Smooth muscle cell (in vitro differentiated cells): Measurements from ENCODE around the gene GLA. TPM values are rescaled to one million over a fixed set of nuclear protein-coding genes. Genes with fewer than 3 reads are reported as not detected.
A peak's percentile ranks its signal among the peaks of the same experiment; 100 is the strongest.

ENCODE experiments used
- DNase-seq: peaks from one replicate; lab custom pipeline; 2025; ENCODE audit not compliant: unreplicated experiment; lab: John Stamatoyannopoulos, UW
- H2AFZ ChIP-seq: fragments of 200-600 bp; sonication (generic); 2 replicates; pipeline ENCODE4 v1.6.0; 2016; ENCODE audit warnings: antibody characterized with exemption, low read depth, mild to moderate bottlenecking
- H3F3A ChIP-seq: fragments of 200-600 bp; sonication (generic); 2 replicates; pipeline ENCODE4 v1.6.0; 2017; ENCODE audit warnings: antibody characterized with exemption, low read depth
- H3K27ac ChIP-seq: fragments of 200-600 bp; sonication (generic); 2 replicates; pipeline ENCODE4 v1.5.1; 2016; ENCODE audit warnings: low read depth, mild to moderate bottlenecking
- H3K27me3 ChIP-seq: fragments of 200-600 bp; sonication (generic); 2 replicates; pipeline ENCODE4 v1.6.1; 2016; ENCODE audit warnings: low read depth, mild to moderate bottlenecking
- H3K36me3 ChIP-seq: fragments of 200-600 bp; sonication (generic); 2 replicates; pipeline ENCODE4 v1.5.1; 2016; ENCODE audit warnings: low read depth
- H3K4me1 ChIP-seq: fragments of 200-600 bp; sonication (generic); 2 replicates; pipeline ENCODE4 v1.5.1; 2016; ENCODE audit warnings: low read depth
- H3K4me2 ChIP-seq: fragments of 200-600 bp; sonication (generic); 2 replicates; pipeline ENCODE4 v1.6.0; 2016; ENCODE audit warnings: mild to moderate bottlenecking
- H3K4me3 ChIP-seq: fragments of 200-600 bp; sonication (generic); 2 replicates; pipeline ENCODE4 v1.5.1; 2016; ENCODE audit warnings: mild to moderate bottlenecking
- H3K79me2 ChIP-seq: fragments of 200-600 bp; sonication (generic); 2 replicates; pipeline ENCODE4 v1.6.0; 2016; ENCODE audit warnings: low read depth, mild to moderate bottlenecking
- H3K9ac ChIP-seq: fragments of 200-600 bp; sonication (generic); 2 replicates; pipeline ENCODE4 v1.6.0; 2016; ENCODE audit warnings: low read depth
- H3K9me3 ChIP-seq: fragments of 200-600 bp; sonication (generic); replicated peaks from 2 replicates; pipeline ENCODE4 v1.5.1; 2016; ENCODE audit warnings: low read depth
- H4K20me1 ChIP-seq: fragments of 200-600 bp; sonication (generic); 2 replicates; pipeline ENCODE4 v1.6.0; 2016; ENCODE audit warnings: low read depth
- WGBS: methylation state at CpG from one replicate; pipeline ENCODE4 v1.1.7; 2016; ENCODE audit warnings: low lambda C conversion rate; 5-methylcytosine and 5-hydroxymethylcytosine counted together
- polyA plus RNA-seq: library from polyadenylated mRNA; unstranded; fragments of >200 nt; fragmentation: Nextera tagmentation; extraction: Ambion mirVana; gene quantifications from 2 replicates; pipeline ENCODE4 v1.2.1, GENCODE V29; 2016
- total RNA-seq: library from RNA; depleted of rRNA; stranded (reverse); fragments of >200 nt; gene quantifications from 2 replicates; pipeline ENCODE4 v1.2.3, GENCODE V29; 2014
- TF ChIP-seq, protein P1 (sequence below): fragments of 200-600 bp; sonication (generic); IDR thresholded peaks from 2 replicates; pipeline ENCODE4 v1.5.1; 2017; ENCODE audit warnings: borderline replicate concordance, mild to moderate bottlenecking, antibody characterized with exemption; ENCODE audit not compliant: insufficient read depth, poor library complexity, severe bottlenecking

GLA gene
- total and polyA plus RNA-seq, 2 experiments from 2014 or later, result 41.2 to 46.9 TPM

DNA sequence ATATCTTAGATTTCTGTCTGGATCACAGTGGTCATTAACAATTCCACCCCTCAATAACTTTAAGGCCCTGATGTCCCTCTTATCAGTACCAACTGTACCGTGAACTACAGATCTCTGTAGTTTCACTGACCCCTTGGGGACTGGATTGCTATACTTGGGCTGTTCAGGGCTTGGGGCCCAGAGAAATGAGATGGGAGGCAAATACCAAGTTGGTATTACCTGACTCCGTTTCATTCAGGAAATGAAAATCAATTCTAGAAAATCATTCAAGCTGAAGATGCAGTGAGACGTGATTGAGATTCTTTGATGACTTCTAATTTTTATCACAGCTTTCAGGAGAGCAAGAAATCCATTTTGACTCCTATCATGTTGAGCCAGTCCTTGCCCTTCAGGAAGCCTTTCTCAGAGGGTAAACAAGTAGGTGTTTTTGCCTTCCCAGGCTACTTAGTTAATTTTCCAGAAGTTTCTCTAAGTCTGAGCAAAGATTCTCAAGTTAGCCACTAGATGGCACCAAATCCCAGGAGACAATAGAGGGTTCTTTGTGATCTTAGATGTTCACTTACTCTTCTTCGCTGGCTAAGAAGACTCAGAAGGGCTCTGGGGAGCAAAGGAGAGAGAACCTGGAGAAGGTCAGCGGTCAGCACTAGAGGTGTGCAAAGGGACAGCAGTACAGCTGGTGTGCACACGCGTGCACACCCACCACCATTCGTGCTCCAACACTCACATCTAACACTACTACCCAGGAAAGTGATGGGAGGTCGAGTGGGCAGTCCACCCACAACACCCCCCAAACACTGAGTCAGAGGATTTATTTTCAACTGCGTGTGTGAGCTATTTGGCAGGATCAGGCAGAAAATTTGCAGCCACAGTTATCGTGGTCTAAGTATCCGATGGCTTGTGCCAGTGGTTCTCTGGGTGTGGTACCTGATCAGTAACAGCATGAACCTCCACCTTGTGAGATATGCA lies 7.7 kb upstream of the GLA start:
- Histone ChIP-seq H3K4me3 (no peak overlapping the region), H4K20me1 (peaks cover 13% of the 10 kb centered on the region), H3K27ac (peak overlapping the region; percentile 18), H3K9me3 (peaks cover 3% of the 10 kb centered on the region), H3F3A (no peaks in the 10 kb centered on the region), H3K4me2 (peak overlapping the region; percentile 72), H3K79me2 (peaks cover 17% of the 10 kb centered on the region), H3K27me3 (no peaks in the 10 kb centered on the region), H2AFZ (no peak overlapping the region), H3K36me3 (no peaks in the 10 kb centered on the region), H3K4me1 (peaks cover 16% of the 10 kb centered on the region), H3K9ac (no peak overlapping the region)
- TF ChIP-seq, protein P1, sequence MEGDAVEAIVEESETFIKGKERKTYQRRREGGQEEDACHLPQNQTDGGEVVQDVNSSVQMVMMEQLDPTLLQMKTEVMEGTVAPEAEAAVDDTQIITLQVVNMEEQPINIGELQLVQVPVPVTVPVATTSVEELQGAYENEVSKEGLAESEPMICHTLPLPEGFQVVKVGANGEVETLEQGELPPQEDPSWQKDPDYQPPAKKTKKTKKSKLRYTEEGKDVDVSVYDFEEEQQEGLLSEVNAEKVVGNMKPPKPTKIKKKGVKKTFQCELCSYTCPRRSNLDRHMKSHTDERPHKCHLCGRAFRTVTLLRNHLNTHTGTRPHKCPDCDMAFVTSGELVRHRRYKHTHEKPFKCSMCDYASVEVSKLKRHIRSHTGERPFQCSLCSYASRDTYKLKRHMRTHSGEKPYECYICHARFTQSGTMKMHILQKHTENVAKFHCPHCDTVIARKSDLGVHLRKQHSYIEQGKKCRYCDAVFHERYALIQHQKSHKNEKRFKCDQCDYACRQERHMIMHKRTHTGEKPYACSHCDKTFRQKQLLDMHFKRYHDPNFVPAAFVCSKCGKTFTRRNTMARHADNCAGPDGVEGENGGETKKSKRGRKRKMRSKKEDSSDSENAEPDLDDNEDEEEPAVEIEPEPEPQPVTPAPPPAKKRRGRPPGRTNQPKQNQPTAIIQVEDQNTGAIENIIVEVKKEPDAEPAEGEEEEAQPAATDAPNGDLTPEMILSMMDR, result peak; percentile 77
- peak; percentile 0 for DNase-seq
- WGBS, result 51% methylated on average over 12 of the region's 12 CpGs

DNA sequence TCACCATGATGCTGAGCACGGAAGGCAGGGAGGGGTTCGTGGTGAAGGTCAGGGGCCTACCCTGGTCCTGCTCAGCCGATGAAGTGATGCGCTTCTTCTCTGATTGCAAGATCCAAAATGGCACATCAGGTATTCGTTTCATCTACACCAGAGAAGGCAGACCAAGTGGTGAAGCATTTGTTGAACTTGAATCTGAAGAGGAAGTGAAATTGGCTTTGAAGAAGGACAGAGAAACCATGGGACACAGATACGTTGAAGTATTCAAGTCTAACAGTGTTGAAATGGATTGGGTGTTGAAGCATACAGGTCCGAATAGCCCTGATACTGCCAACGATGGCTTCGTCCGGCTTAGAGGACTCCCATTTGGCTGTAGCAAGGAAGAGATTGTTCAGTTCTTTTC lies 4.3 kb upstream of the GLA start:
- H3K4me2 ChIP-seq, result no peak overlapping the region
- TF ChIP-seq, protein P1, result no peak
- peaks cover 18% of the 10 kb centered on the region for H4K20me1 ChIP-seq
- H3K4me1 ChIP-seq, result peaks cover 16% of the 10 kb centered on the region
- H3K9me3 ChIP-seq, result peaks cover 3% of the 10 kb centered on the region
- no peak overlapping the region for H3K27ac ChIP-seq
- no peak overlapping the region for H3K9ac ChIP-seq
- no peaks in the 10 kb centered on the region for H3K36me3 ChIP-seq
- 88% methylated on average over 10 of the region's 10 CpGs for WGBS
- H3K79me2 ChIP-seq, result peaks cover 37% of the 10 kb centered on the region
- no peak overlapping the region for H2AFZ ChIP-seq
- H3K27me3 ChIP-seq, result no peaks in the 10 kb centered on the region
- no peak for DNase-seq
- no peak overlapping the region for H3K4me3 ChIP-seq
- H3F3A ChIP-seq, result no peaks in the 10 kb centered on the region

DNA sequence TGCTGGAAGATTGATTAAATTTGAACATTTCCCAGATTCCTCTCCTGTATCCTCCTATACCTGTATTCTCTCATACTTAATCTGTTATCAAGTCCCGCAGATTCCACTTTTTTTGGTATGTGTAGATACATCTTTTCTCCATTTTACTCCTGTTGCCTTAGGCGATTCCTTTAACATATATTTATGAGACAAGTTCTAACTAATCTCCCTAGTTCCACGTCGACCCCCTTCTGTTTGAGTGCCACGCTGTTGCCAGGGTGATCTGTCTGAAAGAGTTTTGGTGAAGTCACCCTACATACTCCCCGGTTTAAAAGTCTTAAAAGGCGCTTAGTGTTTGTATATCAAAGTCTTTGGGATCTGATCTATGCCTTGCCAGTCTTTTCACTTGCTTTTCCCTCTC lies 2.7 kb upstream of the GLA start:
- Histone ChIP-seq H3K4me2 (peak overlapping the region; percentile 84), H2AFZ (no peak overlapping the region), H3K4me3 (peak overlapping the region; percentile 66), H3K4me1 (peaks cover 22% of the 10 kb centered on the region), H3K27me3 (no peaks in the 10 kb centered on the region), H3K9ac (peak overlapping the region; percentile 98), H3K27ac (peak overlapping the region; percentile 99), H3K9me3 (peaks cover 3% of the 10 kb centered on the region), H4K20me1 (peaks cover 18% of the 10 kb centered on the region), H3K36me3 (no peaks in the 10 kb centered on the region), H3F3A (no peaks in the 10 kb centered on the region), H3K79me2 (peaks cover 47% of the 10 kb centered on the region)
- no peak for DNase-seq
- WGBS, result 45% methylated on average over 7 of the region's 7 CpGs
- TF ChIP-seq, protein P1, result no peak
